Smooth muscle cell (in vitro differentiated cells): ENCODE measurements around the gene KIF2C. TPM values are rescaled to one million over a fixed set of nuclear protein-coding genes. Genes with fewer than 3 reads are reported as not detected.

ENCODE experiments used
- DNase-seq: peaks from one replicate; lab custom pipeline; 2025; ENCODE audit not compliant: unreplicated experiment; lab: John Stamatoyannopoulos, UW
- H2AFZ ChIP-seq: fragments of 200-600 bp; sonication (generic); 2 replicates; pipeline ENCODE4 v1.6.0; 2016; ENCODE audit warnings: antibody characterized with exemption, low read depth, mild to moderate bottlenecking
- H3F3A ChIP-seq: fragments of 200-600 bp; sonication (generic); 2 replicates; pipeline ENCODE4 v1.6.0; 2017; ENCODE audit warnings: antibody characterized with exemption, low read depth
- H3K27ac ChIP-seq: fragments of 200-600 bp; sonication (generic); 2 replicates; pipeline ENCODE4 v1.5.1; 2016; ENCODE audit warnings: low read depth, mild to moderate bottlenecking
- H3K27me3 ChIP-seq: fragments of 200-600 bp; sonication (generic); 2 replicates; pipeline ENCODE4 v1.6.1; 2016; ENCODE audit warnings: low read depth, mild to moderate bottlenecking
- H3K36me3 ChIP-seq: fragments of 200-600 bp; sonication (generic); 2 replicates; pipeline ENCODE4 v1.5.1; 2016; ENCODE audit warnings: low read depth
- H3K4me1 ChIP-seq: fragments of 200-600 bp; sonication (generic); 2 replicates; pipeline ENCODE4 v1.5.1; 2016; ENCODE audit warnings: low read depth
- H3K4me2 ChIP-seq: fragments of 200-600 bp; sonication (generic); 2 replicates; pipeline ENCODE4 v1.6.0; 2016; ENCODE audit warnings: mild to moderate bottlenecking
- H3K4me3 ChIP-seq: fragments of 200-600 bp; sonication (generic); 2 replicates; pipeline ENCODE4 v1.5.1; 2016; ENCODE audit warnings: mild to moderate bottlenecking
- H3K79me2 ChIP-seq: fragments of 200-600 bp; sonication (generic); 2 replicates; pipeline ENCODE4 v1.6.0; 2016; ENCODE audit warnings: low read depth, mild to moderate bottlenecking
- H3K9ac ChIP-seq: fragments of 200-600 bp; sonication (generic); 2 replicates; pipeline ENCODE4 v1.6.0; 2016; ENCODE audit warnings: low read depth
- H3K9me3 ChIP-seq: fragments of 200-600 bp; sonication (generic); replicated peaks from 2 replicates; pipeline ENCODE4 v1.5.1; 2016; ENCODE audit warnings: low read depth
- H4K20me1 ChIP-seq: fragments of 200-600 bp; sonication (generic); 2 replicates; pipeline ENCODE4 v1.6.0; 2016; ENCODE audit warnings: low read depth
- CTCF ChIP-seq: fragments of 200-600 bp; sonication (generic); IDR thresholded peaks from 2 replicates; pipeline ENCODE4 v1.5.1; 2017; ENCODE audit warnings: borderline replicate concordance, mild to moderate bottlenecking, antibody characterized with exemption; ENCODE audit not compliant: insufficient read depth, poor library complexity, severe bottlenecking
- WGBS: methylation state at CpG from one replicate; pipeline ENCODE4 v1.1.7; 2016; ENCODE audit warnings: low lambda C conversion rate; 5-methylcytosine and 5-hydroxymethylcytosine counted together
- polyA plus RNA-seq: library from polyadenylated mRNA; unstranded; fragments of >200 nt; fragmentation: Nextera tagmentation; extraction: Ambion mirVana; gene quantifications from 2 replicates; pipeline ENCODE4 v1.2.1, GENCODE V29; 2016
- total RNA-seq: library from RNA; depleted of rRNA; stranded (reverse); fragments of >200 nt; gene quantifications from 2 replicates; pipeline ENCODE4 v1.2.3, GENCODE V29; 2014

Gene KIF2C
- total and polyA plus RNA-seq, 2 experiments from 2014 or later = 5.7 to 8.5 TPM

- Histone ChIP-seq H3K9ac (no peak overlapping the region), H3K9me3 (no peaks in the 10 kb centered on the region), H3K36me3 (no peaks in the 10 kb centered on the region), H2AFZ (no peak overlapping the region), H3K4me1 (no peaks in the 10 kb centered on the region), H3K4me3 (no peak overlapping the region), H3K27ac (no peak overlapping the region), H4K20me1 (no peaks in the 10 kb centered on the region), H3K4me2 (no peak overlapping the region), H3K27me3 (no peaks in the 10 kb centered on the region), H3K79me2 (no peaks in the 10 kb centered on the region), H3F3A (no peaks in the 10 kb centered on the region)
- TF ChIP-seq CTCF = no peak
- 95% methylated on average over 9 of the region's 9 CpGs for WGBS
- DNase-seq = no peak
Measured at GRCh38 chr1:44723064-44723463, 16.6 kb upstream of the KIF2C start.

- 97% methylated on average over 28 of the region's 28 CpGs for WGBS
- DNase-seq = no peak
- Histone ChIP-seq H3K4me3 (no peak overlapping the region), H3K36me3 (no peaks in the 10 kb centered on the region), H3K27ac (no peak overlapping the region), H3K9me3 (no peaks in the 10 kb centered on the region), H2AFZ (no peak overlapping the region), H3K4me2 (no peak overlapping the region), H3F3A (no peaks in the 10 kb centered on the region), H3K4me1 (no peaks in the 10 kb centered on the region), H3K27me3 (no peaks in the 10 kb centered on the region), H4K20me1 (no peaks in the 10 kb centered on the region), H3K9ac (no peak overlapping the region), H3K79me2 (no peaks in the 10 kb centered on the region)
- no peak for TF ChIP-seq CTCF
Measured at GRCh38 chr1:44723496-44724295, 15.9 kb upstream of the KIF2C start.

GRCh38 chr1:44724296-44724954 lies 15.2 kb upstream of the KIF2C start:
- no peaks in the 10 kb centered on the region for H3K27me3 ChIP-seq
- no peaks in the 10 kb centered on the region for H3K36me3 ChIP-seq
- 96% methylated on average over 30 of the region's 64 CpGs for WGBS

More at GRCh38 chr1:44724296-44724954, 15.2 kb upstream of the KIF2C start:
- H4K20me1 ChIP-seq = no peaks in the 10 kb centered on the region
- H3K4me3 ChIP-seq = no peak overlapping the region
- H3F3A ChIP-seq = peaks cover 4% of the 10 kb centered on the region
- TF ChIP-seq CTCF = no peak
- DNase-seq = no peak
- H3K4me1 ChIP-seq = no peaks in the 10 kb centered on the region
- no peak overlapping the region for H3K9ac ChIP-seq
- H3K9me3 ChIP-seq = no peaks in the 10 kb centered on the region
- H2AFZ ChIP-seq = no peak overlapping the region
- H3K79me2 ChIP-seq = no peaks in the 10 kb centered on the region
- H3K27ac ChIP-seq = no peak overlapping the region
- H3K4me2 ChIP-seq = no peak overlapping the region
